A549 treated with AZD9567 at 1 μM for 4 hours (cell line): ENCODE data around the gene OR10A4. TPM values are rescaled to one million over a fixed set of nuclear protein-coding genes. Genes with fewer than 3 reads are reported as not detected.

ENCODE experiments used
- total RNA-seq: library from RNA; stranded (reverse); fragments of 200-300 nt; extraction: Qiagen RNA extraction; gene quantifications from 5 replicates; pipeline ENCODE4 v1.2.3, GENCODE V29; 2022; ENCODE audit not compliant: insufficient read depth

The OR10A4 gene
- not detected in 5 replicates for total RNA-seq

DNA sequence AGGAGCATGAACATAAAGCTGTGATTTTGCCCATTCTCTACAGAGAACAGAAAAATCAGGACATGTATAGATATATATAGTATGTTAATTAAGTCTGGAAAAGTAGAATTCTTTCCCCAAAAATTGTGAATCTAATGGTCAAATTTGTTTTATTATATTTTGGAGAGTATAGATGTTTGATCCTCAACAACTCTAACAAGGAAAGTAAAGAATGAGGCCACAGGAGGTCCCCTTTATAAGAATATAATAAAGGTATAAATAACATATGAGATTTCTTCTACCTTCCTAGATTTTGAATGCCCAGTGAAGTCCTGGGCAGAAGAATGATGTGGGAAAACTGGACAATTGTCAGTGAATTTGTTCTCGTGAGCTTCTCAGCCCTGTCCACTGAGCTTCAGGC is at the start of gene OR10A4:
Gene OR10A4 (plus strand): TSS at position 301 of the 400 bp plus-strand sequence. CDS start 23 bp downstream, at position 324.

DNA sequence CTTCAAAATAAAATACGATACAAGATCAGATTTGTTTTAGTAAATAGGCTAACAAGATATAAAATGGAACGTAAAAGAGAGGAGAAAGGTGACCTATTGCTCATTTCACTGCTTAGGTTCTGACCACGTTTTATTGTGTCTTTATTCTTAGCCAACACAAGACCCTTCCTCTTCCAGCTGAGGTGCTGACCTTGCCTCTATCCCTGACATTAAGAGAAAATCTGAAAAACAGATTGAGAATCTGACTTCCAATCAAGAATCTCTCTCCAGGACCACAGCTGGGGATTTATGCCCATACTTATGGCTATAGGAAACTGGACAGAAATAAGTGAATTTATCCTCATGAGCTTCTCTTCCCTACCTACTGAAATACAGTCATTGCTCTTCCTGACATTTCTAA is 31.0 kb upstream of the OR10A4 start, which contains the start of gene OR10A5:
Gene OR10A5 (plus strand): TSS at position 301 of the 400 bp plus-strand sequence. CDS start 0 bp downstream, at position 301.

GRCh38 chr11:6862961-6863360 is 13.5 kb upstream of the OR10A4 start, which contains the start of gene OR10A2:
Gene OR10A2 (plus strand): TSS chr11:6863057. CDS start chr11:6869755, 6,698 bp downstream.

GRCh38 chr11:6892400-6892799 is 16.0 kb downstream of the OR10A4 start, which contains the start of gene OR2D2:
Gene OR2D2 (minus strand): TSS chr11:6892500. CDS start chr11:6892500, 0 bp downstream.

DNA sequence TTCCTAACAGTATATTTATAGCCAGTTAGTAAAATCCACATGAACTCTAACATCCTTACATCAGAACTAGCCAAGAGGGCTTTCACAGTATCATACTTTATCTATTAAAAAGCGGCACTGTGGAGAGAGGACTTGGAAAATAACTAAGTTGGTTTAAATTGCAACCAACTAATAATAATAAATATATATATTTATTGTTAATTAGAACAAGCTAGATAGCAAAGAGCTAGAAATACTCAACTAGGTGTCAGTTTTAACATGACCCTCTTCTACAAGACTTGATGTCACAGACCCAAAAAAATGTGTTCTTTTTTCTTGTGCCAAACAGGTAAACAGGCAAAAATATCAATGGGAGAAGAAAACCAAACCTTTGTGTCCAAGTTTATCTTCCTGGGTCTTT is 44.3 kb downstream of the OR10A4 start, which contains the start of gene OR2D3:
Gene OR2D3 (plus strand): TSS at position 301 of the 400 bp plus-strand sequence. CDS start 0 bp downstream, at position 301.

GRCh38 chr11:6926208-6927029 is 50.0 kb downstream of the OR10A4 start, which contains the start of gene ZNF215:
Gene ZNF215 (plus strand): TSS chr11:6926426. CDS start chr11:6932273, 5,847 bp downstream.

Other genes starting within 250 kb of the OR10A4 start
- 0.05 to 0.13 TPM (median 0.10 TPM) in 4 of 5 replicates, not detected in the other for gene DCHS1, start 220.8 kb upstream of the OR10A4 start, total RNA-seq
- 96.7 to 199 TPM (median 105 TPM) in 5 replicates for gene MRPL17, start 193.3 kb upstream of the OR10A4 start, total RNA-seq
- 0.02 to 0.09 TPM in 2 of 5 replicates, not detected in the others for gene OR2AG2, start 104.6 kb upstream of the OR10A4 start, total RNA-seq
- gene OR2AG1, start 93.6 kb upstream of the OR10A4 start, total RNA-seq = not detected in 5 replicates
- gene OR6A2, start 76.9 kb upstream of the OR10A4 start, total RNA-seq = not detected in 5 replicates
- gene OR10A5, start 30.9 kb upstream of the OR10A4 start, total RNA-seq = not detected in 5 replicates
- gene OR10A2, start 13.6 kb upstream of the OR10A4 start, total RNA-seq = not detected in 5 replicates
- not detected in 5 replicates for gene OR2D2, start 15.9 kb downstream of the OR10A4 start, total RNA-seq
- gene OR2D3, start 44.4 kb downstream of the OR10A4 start, total RNA-seq = not detected in 5 replicates
- 0.59 to 1.0 TPM (median 0.85 TPM) in 5 replicates for gene ZNF215, start 49.8 kb downstream of the OR10A4 start, total RNA-seq
- gene ZNF214, start 143.7 kb downstream of the OR10A4 start, total RNA-seq = 0.28 to 5.3 TPM (median 1.1 TPM) in 5 replicates
- not detected in 5 replicates for gene NLRP14, start 143.9 kb downstream of the OR10A4 start, total RNA-seq
- not detected in 5 replicates for gene RBMXL2, start 212.4 kb downstream of the OR10A4 start, total RNA-seq